GM23338 (cell line): ENCODE results near the gene TARS3. TPM values are rescaled to one million over a fixed set of nuclear protein-coding genes. Genes with fewer than 3 reads are reported as not detected.
A peak's percentile ranks its signal among the peaks of the same experiment; 100 is the strongest.

ENCODE experiments used
- ATAC-seq: fragments of 200-7000 bp; cut with Tn5 transposase; 3 replicates; pipeline ENCODE4 v1.9.1; 2020
- DNase-seq: peaks from one replicate; pipeline ENCODE4 v3.0.0-alpha.2; 2015; ENCODE audit warnings: low spot score
- H2AFZ ChIP-seq: fragments of 200-600 bp; sonication (generic); 2 replicates; pipeline ENCODE4 v1.8.0; 2016; ENCODE audit warnings: antibody characterized with exemption, mild to moderate bottlenecking, moderate library complexity
- H3F3A ChIP-seq: fragments of 200-600 bp; sonication (generic); replicated peaks from 2 replicates; pipeline ENCODE4 v1.8.0; 2017; ENCODE audit warnings: antibody characterized with exemption, mixed run types, low read depth
- H3K27ac ChIP-seq: fragments of 200-600 bp; sonication (generic); 2 replicates; pipeline ENCODE4 v1.6.1; 2016; ENCODE audit warnings: low read depth
- H3K27me3 ChIP-seq: fragments of 200-600 bp; sonication (generic); 2 replicates; pipeline ENCODE4 v1.8.0; 2016; ENCODE audit warnings: mild to moderate bottlenecking, mixed run types, moderate library complexity; ENCODE audit not compliant: insufficient read depth
- H3K36me3 ChIP-seq: fragments of 200-600 bp; sonication (generic); 2 replicates; pipeline ENCODE4 v1.8.0; 2016; ENCODE audit warnings: mild to moderate bottlenecking; ENCODE audit not compliant: insufficient read depth
- H3K4me1 ChIP-seq: fragments of 200-600 bp; sonication (generic); 2 replicates; pipeline ENCODE4 v1.8.0; 2016; ENCODE audit warnings: mild to moderate bottlenecking, moderate library complexity; ENCODE audit not compliant: insufficient read depth
- H3K4me2 ChIP-seq: fragments of 200-600 bp; sonication (generic); 2 replicates; pipeline ENCODE4 v1.7.1; 2017; ENCODE audit warnings: mixed run types
- H3K4me3 ChIP-seq: fragments of 200-600 bp; sonication (generic); 2 replicates; pipeline ENCODE4 v1.6.1; 2016; ENCODE audit warnings: mixed run types
- H3K79me2 ChIP-seq: fragments of 200-600 bp; sonication (generic); replicated peaks from 2 replicates; pipeline ENCODE4 v1.8.0; 2017; ENCODE audit warnings: mild to moderate bottlenecking; ENCODE audit not compliant: insufficient read depth
- H3K9me2 ChIP-seq: fragments of 200-600 bp; sonication (generic); 2 replicates; pipeline ENCODE4 v1.8.0; 2017; ENCODE audit not compliant: insufficient read depth
- H4K20me1 ChIP-seq: fragments of 200-600 bp; sonication (generic); replicated peaks from 2 replicates; pipeline ENCODE4 v1.8.0; 2017; ENCODE audit warnings: mild to moderate bottlenecking; ENCODE audit not compliant: insufficient read depth
- H3K27ac Mint-ChIP-seq: 2 replicates; pipeline ENCODE4 v1.8.0; 2020; ENCODE audit warnings: inconsistent platforms, mild to moderate bottlenecking, moderate library complexity, mixed read lengths
- H3K27me3 Mint-ChIP-seq: 3 replicates; pipeline ENCODE4 v1.8.0; 2022; ENCODE audit warnings: low read depth, mild to moderate bottlenecking, moderate library complexity, mixed read lengths, inconsistent platforms; ENCODE audit not compliant: insufficient read depth, poor library complexity
- H3K36me3 Mint-ChIP-seq: 3 replicates; pipeline ENCODE4 v1.8.0; 2021; ENCODE audit warnings: low read depth, mild to moderate bottlenecking, inconsistent platforms, moderate library complexity, mixed read lengths
- H3K4me1 Mint-ChIP-seq: 3 replicates; pipeline ENCODE4 v1.8.0; 2020; ENCODE audit warnings: mild to moderate bottlenecking, inconsistent platforms, mixed read lengths
- H3K4me3 Mint-ChIP-seq: 3 replicates; pipeline ENCODE4 v1.8.0; 2021; ENCODE audit warnings: moderate library complexity, mild to moderate bottlenecking, inconsistent platforms, mixed read lengths
- H3K9me3 Mint-ChIP-seq: 3 replicates; pipeline ENCODE4 v1.8.0; 2020; ENCODE audit warnings: moderate library complexity, mild to moderate bottlenecking, inconsistent platforms, mixed read lengths
- CREB1 ChIP-seq: fragments of 250-450 bp; sonication (Bioruptor Pico); IDR thresholded peaks from 2 replicates; pipeline ENCODE4 v1.5.0; 2020; ENCODE audit warnings: low read depth, mild to moderate bottlenecking, moderate library complexity
- ETS1 ChIP-seq: IDR thresholded peaks from 2 replicates; pipeline ENCODE4 v1.6.1; 2016; ENCODE audit warnings: antibody characterized with exemption
- EZH2 ChIP-seq: fragments of 200-600 bp; sonication (generic); IDR thresholded peaks from one replicate; pipeline ENCODE4 v1.8.0; 2017; ENCODE audit warnings: antibody characterized with exemption, mild to moderate bottlenecking, low read depth; ENCODE audit not compliant: unreplicated experiment
- EZH2phosphoT487 ChIP-seq: fragments of 200-600 bp; sonication (generic); IDR thresholded peaks from one replicate; pipeline ENCODE4 v1.8.1; 2018; ENCODE audit warnings: antibody characterized with exemption; ENCODE audit not compliant: unreplicated experiment
- JUNB ChIP-seq: IDR thresholded peaks from one replicate; pipeline ENCODE4 v1.6.1; 2016; ENCODE audit warnings: antibody characterized with exemption; ENCODE audit not compliant: unreplicated experiment
- NANOG ChIP-seq: IDR thresholded peaks from 2 replicates; pipeline ENCODE4 v1.6.1; 2016; ENCODE audit warnings: antibody characterized with exemption, borderline replicate concordance
- POLR2AphosphoS5 ChIP-seq: IDR thresholded peaks from 2 replicates; pipeline ENCODE4 v1.6.1; 2016; ENCODE audit warnings: antibody characterized with exemption, low read depth
- REST ChIP-seq: IDR thresholded peaks from one replicate; pipeline ENCODE4 v1.6.1; 2018; ENCODE audit warnings: antibody characterized with exemption; ENCODE audit not compliant: unreplicated experiment
- STAT1 ChIP-seq: IDR thresholded peaks from one replicate; pipeline ENCODE4 v1.6.1; 2016; ENCODE audit warnings: antibody characterized with exemption; ENCODE audit not compliant: unreplicated experiment
- ZNF114 ChIP-seq: fragments of 250-450 bp; sonication (Bioruptor Pico); IDR thresholded peaks from 2 replicates; pipeline ENCODE4 v1.5.0; 2020; ENCODE audit warnings: mild to moderate bottlenecking, moderate library complexity
- ZNF331 ChIP-seq: fragments of 250-450 bp; sonication (Bioruptor Pico); IDR thresholded peaks from 2 replicates; pipeline ENCODE4 v1.5.0; 2020; ENCODE audit warnings: low read depth, mild to moderate bottlenecking, moderate library complexity
- polyA plus RNA-seq: library from polyadenylated mRNA; unstranded; fragments of >200 nt; fragmentation: Nextera tagmentation; extraction: Ambion mirVana; gene quantifications from 2 replicates; pipeline ENCODE4 v1.2.1, GENCODE V29; 2016
- total RNA-seq: library from RNA; depleted of rRNA; stranded (reverse); fragments of >200 nt; shearing (Covaris generic); gene quantifications from 2 replicates; pipeline ENCODE4 v1.2.3, GENCODE V29; 2014
- TF ChIP-seq, protein P1 (sequence below), 2 experiments: fragments of 200-600 bp in 1 of 2; sonication (generic) in 1 of 2; conservative IDR thresholded peaks; 2 replicates each; pipeline versions ENCODE4 v1.5.1 to v1.6.1; 2016 to 2017; ENCODE audit warnings: antibody characterized with exemption in 2 of 2, low read depth in 2 of 2, mild to moderate bottlenecking in 2 of 2, moderate library complexity in 1 of 2

The TARS3 gene
- total and polyA plus RNA-seq, 2 experiments from 2014 or later: 13.0 to 15.4 TPM

- Mint-ChIP-seq H3K36me3 (peaks cover 34% of the 10 kb centered on the region), H3K27me3 (peaks cover 9% of the 10 kb centered on the region), H3K4me3 (no peak overlapping the region), H3K4me1 (peaks cover 6% of the 10 kb centered on the region), H3K9me3 (peaks cover 20% of the 10 kb centered on the region; the same call in 2 of the 3 replicates), H3K27ac (no peak overlapping the region)
- Histone ChIP-seq H4K20me1 (no peaks in the 10 kb centered on the region; the same call in 1 of the 2 replicates), H2AFZ (no peak overlapping the region), H3K9me2 (no peaks in the 10 kb centered on the region), H3K4me2 (no peak overlapping the region), H3K79me2 (peaks cover 25% of the 10 kb centered on the region), H3K27me3 (peaks cover 9% of the 10 kb centered on the region; the same call in 1 of the 2 replicates), H3K4me3 (no peak overlapping the region), H3K4me1 (no peaks in the 10 kb centered on the region), H3K27ac (no peak overlapping the region), H3F3A (no peaks in the 10 kb centered on the region), H3K36me3 (no peaks in the 10 kb centered on the region; the same call in 1 of the 2 replicates)
- DNase-seq (no peak), ATAC-seq (no peak)
- TF ChIP-seq ZNF331 (CRISPR knock-in tag): no peak
- TF ChIP-seq JUNB: no peak
- TF ChIP-seq CREB1: no peak
- TF ChIP-seq, protein P1, sequence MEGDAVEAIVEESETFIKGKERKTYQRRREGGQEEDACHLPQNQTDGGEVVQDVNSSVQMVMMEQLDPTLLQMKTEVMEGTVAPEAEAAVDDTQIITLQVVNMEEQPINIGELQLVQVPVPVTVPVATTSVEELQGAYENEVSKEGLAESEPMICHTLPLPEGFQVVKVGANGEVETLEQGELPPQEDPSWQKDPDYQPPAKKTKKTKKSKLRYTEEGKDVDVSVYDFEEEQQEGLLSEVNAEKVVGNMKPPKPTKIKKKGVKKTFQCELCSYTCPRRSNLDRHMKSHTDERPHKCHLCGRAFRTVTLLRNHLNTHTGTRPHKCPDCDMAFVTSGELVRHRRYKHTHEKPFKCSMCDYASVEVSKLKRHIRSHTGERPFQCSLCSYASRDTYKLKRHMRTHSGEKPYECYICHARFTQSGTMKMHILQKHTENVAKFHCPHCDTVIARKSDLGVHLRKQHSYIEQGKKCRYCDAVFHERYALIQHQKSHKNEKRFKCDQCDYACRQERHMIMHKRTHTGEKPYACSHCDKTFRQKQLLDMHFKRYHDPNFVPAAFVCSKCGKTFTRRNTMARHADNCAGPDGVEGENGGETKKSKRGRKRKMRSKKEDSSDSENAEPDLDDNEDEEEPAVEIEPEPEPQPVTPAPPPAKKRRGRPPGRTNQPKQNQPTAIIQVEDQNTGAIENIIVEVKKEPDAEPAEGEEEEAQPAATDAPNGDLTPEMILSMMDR (conservative IDR thresholded peaks at IDR 0.05; ENCODE audit: low read depth in 2 of 2): no peak
- TF ChIP-seq ZNF114 (CRISPR knock-in tag): no peak
- TF ChIP-seq POLR2AphosphoS5: no peak
- TF ChIP-seq NANOG: no peak
- TF ChIP-seq ETS1: no peak
These were observed 70.1 kb downstream of the TARS3 start for GRCh38 chr15:101654171-101654570.

DNA sequence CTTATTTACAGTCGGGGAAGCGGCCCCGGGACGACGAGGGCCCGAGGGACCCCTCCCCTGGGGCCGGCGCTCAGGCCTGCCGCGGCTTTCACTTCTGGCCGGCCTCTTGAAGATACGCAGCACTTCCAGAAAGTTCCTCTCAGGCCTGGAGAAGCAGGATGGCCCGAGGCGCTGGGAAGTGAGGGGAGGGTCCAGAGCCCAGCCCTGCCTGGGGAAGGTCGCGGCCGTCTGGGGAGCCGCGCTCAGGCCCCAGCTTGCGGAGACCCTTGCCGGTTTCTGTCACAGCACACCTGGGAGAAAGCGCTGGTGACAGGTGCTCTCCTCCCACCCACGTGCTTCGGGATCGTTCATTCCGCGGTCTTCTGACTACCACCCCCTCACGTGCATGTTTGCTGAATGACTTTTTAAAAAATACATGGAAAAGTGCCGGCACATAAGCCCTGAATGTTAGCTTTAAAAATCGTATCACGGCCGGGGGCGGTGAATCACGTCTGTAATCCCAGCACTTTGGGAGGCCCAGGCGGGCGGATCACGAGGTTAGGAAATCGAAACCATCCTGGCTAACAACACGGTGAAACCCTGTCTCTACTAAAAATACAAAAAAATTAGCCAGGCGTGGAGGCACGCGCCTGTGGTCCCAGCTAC, 71.4 kb downstream of the TARS3 start:
- ATAC-seq: peak; percentile 52
- Histone ChIP-seq H3K27me3 (peaks cover 9% of the 10 kb centered on the region; the same call in 1 of the 2 replicates), H3K27ac (no peak overlapping the region), H2AFZ (peak overlapping the region; percentile 100), H3K36me3 (peaks cover 4% of the 10 kb centered on the region; the same call in 1 of the 2 replicates), H3K4me2 (peak overlapping the region; percentile 89), H3K79me2 (peaks cover 38% of the 10 kb centered on the region), H3F3A (no peaks in the 10 kb centered on the region), H3K9me2 (no peaks in the 10 kb centered on the region), H4K20me1 (peaks cover 3% of the 10 kb centered on the region), H3K4me3 (peak overlapping the region; percentile 83), H3K4me1 (no peaks in the 10 kb centered on the region)
- DNase-seq: peak; percentile 54
- Mint-ChIP-seq H3K9me3 (peaks cover 20% of the 10 kb centered on the region; the same call in 2 of the 3 replicates), H3K36me3 (peaks cover 44% of the 10 kb centered on the region), H3K27me3 (peaks cover 7% of the 10 kb centered on the region), H3K4me1 (peaks cover 6% of the 10 kb centered on the region), H3K27ac (no peak overlapping the region), H3K4me3 (peak overlapping the region; percentile 92)
- TF ChIP-seq POLR2AphosphoS5: no peak
- no peak for TF ChIP-seq EZH2
- no peak for TF ChIP-seq JUNB
- no peak for TF ChIP-seq EZH2phosphoT487
- TF ChIP-seq, protein P1 (conservative IDR thresholded peaks at IDR 0.05; ENCODE audit: low read depth in 2 of 2): no peak
- no peak for TF ChIP-seq ETS1
- TF ChIP-seq ZNF114 (CRISPR knock-in tag): no peak
- TF ChIP-seq REST: no peak
- no peak for TF ChIP-seq ZNF331 (CRISPR knock-in tag)
- no peak for TF ChIP-seq STAT1
